NCI-H1436 treated with DMSO at 0.1 percent for 48 hours (cell line): Measurements from ENCODE around the gene PPP1R2C.

Source experiments
- DNase-seq: peaks from one replicate; lab custom pipeline; 2025; lab: John Stamatoyannopoulos, UW

PPP1R2C gene

DNA sequence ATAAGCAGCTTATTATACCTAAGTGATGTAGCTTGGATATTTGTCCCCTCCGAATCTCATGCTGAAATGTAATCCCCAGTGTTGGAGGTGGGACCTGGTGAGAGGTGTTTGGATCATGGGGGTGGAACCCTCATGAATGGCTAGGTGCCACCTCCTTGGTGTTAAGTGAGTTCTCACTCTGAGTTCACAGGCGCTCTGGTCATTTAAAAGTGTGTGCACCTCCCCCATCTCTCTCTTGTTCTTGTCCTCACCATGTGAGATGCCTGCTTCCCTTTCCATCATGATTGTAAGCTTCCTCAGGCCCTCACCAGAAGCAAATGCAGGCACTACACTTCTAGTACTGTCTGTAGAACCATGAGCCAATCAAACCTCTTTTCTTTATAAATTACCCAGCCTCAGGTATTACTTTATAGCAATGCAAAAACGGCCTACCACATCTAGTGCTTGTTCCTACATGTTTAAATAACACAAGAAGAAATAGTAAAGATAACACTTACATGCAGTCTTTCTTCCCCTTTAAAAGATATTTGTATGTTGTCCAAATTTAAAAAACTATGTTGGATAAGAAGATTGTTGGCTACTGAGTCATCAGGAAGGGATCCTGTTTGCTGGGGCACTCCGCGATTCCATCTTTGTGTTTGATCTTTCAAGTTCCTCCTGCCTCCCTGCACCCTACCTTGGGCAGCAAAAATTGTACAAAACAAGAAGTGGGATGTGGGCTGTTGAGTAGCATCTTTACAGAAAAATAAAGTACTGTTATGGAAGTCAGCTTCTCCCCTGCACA is 29.7 kb downstream of the PPP1R2C start:
- DNase-seq: no peak

DNA sequence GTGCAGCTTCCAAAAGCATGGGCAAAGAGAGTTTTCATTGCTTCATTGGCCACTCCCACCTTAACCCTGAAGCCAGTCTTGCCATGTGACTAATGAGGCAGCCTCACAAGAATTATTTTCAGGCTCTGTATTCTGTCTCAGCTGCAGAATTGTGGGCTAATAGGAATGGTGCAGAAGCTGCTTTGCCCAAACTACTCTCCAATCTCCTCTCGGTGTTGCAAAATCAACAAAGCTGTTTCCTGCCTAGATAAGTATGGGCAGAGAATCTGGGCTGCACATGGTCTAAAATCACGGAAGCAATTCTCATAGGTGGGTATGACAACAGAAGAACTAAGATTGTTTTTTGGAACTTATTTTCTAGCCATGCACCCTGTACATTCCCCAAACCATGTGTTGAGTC is 31.4 kb downstream of the PPP1R2C start:
- DNase-seq: no peak

DNA sequence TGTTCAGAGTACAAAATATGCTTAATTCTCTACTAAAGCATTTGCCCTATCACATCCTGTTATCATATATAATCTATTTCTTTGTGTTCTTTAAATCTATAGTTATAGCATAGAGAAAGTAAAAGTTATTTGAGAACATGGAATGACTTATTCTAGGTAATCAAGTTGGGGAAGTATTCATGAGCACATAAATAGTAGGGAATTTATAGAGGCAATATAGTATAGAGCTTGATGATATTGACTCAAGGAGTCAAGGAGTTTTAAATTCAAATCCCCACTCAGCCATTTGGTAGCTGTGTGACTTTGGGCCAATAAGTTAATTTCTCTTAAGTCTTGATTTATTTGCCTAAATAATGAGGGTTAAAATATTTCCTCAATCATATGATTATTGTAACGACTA is 37.5 kb downstream of the PPP1R2C start:
- DNase-seq: no peak

DNA sequence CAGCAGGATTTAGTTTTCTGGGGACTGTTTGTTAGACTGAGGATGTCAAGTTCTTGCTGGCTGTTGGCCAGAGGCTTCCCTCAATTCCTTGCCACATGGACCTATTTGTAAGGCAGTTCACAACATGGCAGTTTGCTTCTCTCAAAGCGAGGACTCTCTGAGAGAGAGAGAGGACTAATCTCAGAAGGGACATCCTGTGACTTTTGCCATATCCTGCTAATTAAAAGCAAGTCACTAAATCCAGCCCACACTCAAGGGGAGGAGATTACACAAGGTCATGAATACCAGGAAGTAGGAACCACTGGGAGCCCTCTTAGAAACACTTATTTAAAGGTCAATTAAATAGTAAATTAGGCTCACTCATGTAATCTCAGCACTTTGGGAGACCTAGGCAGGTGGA is 38.2 kb downstream of the PPP1R2C start:
- no peak for DNase-seq

DNA sequence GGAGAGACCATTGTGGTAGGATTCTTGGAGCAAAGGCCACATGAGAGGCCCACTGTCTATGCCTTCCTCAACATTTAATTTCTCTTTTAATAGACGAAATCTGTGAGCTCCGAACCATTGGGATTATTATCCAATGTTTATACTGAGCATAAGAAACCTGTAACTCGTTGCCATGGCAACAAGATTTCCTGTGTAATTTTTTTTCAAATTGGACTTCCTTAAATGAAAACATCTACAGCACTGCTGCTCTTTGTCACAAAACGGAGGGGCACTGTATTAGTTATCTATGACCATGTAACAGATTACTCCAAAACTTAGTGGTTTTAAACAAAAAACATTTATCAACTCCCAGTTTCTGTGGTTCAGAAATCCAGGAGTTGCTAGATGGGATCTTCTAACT is 38.7 kb downstream of the PPP1R2C start:
- no peak for DNase-seq

DNA sequence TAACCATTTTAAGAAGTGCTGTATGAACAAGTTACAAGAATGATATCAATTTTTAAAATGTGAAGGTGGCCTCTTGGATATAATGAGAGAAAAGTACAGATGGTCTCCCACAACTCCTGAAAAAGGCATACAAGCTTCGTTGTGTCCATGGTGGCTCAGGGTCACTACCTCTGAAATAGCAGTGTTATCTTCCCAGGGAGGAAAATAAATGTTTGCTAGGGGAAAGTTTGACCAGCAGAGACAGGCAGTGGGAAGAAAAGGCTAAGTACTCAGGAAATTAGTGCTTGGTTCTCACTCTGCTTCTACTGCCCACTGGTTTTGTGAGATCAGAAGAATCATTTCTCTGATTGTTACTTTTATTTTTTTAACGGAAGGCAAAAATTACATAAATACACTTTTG is 39.4 kb downstream of the PPP1R2C start:
- DNase-seq: no peak

DNA sequence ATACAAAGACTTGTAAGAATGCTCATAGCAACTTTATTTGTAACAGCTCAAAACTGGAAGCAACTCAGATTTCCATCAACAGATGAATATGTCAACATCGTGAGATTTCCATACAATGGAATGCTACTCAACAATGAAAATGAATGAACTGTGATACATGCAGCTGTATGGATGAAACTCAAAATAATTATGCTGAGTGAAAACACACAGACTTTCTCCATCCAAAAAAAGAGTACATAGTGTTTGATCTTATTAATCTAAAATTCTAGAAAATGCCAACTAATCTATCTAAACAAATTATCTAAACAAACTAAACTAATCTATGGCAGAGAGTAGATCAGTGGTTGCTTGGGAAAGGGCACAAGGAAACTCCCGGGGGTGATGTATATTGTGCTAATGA is 42.7 kb downstream of the PPP1R2C start:
- no peak for DNase-seq

DNA sequence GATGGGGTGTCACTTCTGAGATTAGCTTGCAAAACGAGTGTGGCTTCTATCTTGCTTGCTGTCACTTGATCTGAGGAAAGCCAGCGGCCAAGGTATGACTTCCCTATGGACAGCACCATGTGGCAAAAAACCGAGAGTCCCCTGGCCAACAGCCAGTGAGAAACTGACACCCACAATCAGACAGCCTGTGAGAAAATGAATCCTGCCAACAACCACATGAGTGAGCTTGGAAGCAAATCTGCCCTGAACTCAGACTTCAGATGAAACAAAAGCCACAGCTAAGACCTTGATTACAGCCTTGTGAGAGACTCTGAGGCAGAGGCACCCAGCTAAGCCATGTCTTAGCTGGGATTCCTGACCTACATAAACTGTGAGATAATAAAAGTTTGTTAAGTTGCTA is 45.5 kb downstream of the PPP1R2C start:
- DNase-seq: no peak
